ENCODE measurements around the gene YY1.

YY1 gene

GRCh38 chr14:100290607-100291304, 51.8 kb downstream of the YY1 start:
- DNase-seq (ENCODE audit: low read depth), result no peak
- TF ChIP-seq CTCF (IDR thresholded peaks at IDR 0.05; ENCODE audit: insufficient read depth, low read depth, low read length, missing control alignments), result no peak
- no peak overlapping the region for H3K4me3 ChIP-seq (ENCODE audit: low read depth, low read length)

- no peak overlapping the region for H3K4me3 ChIP-seq (ENCODE audit: low read depth, low read length)
- DNase-seq (ENCODE audit: low read depth), result no peak
- no peak for TF ChIP-seq CTCF (IDR thresholded peaks at IDR 0.05; ENCODE audit: insufficient read depth, low read depth, low read length, missing control alignments)
Measured at GRCh38 chr14:100291305-100292075, 52.5 kb downstream of the YY1 start.

- TF ChIP-seq CTCF (IDR thresholded peaks at IDR 0.05; ENCODE audit: insufficient read depth, low read depth, low read length, missing control alignments), result no peak
- DNase-seq (ENCODE audit: low read depth), result no peak
- H3K4me3 ChIP-seq (ENCODE audit: low read depth, low read length), result no peak overlapping the region
Measured at GRCh38 chr14:100292301-100292775, 53.4 kb downstream of the YY1 start.

- no peak for DNase-seq (ENCODE audit: low read depth)
- no peak for TF ChIP-seq CTCF (IDR thresholded peaks at IDR 0.05; ENCODE audit: insufficient read depth, low read depth, low read length, missing control alignments)
- no peak overlapping the region for H3K4me3 ChIP-seq (ENCODE audit: low read depth, low read length)
Measured at GRCh38 chr14:100292776-100293461, 54.0 kb downstream of the YY1 start.

- DNase-seq (ENCODE audit: low read depth), result no peak
- no peak for TF ChIP-seq CTCF (IDR thresholded peaks at IDR 0.05; ENCODE audit: insufficient read depth, low read depth, low read length, missing control alignments)
Measured at GRCh38 chr14:100293497-100294212, 54.7 kb downstream of the YY1 start.

DNA sequence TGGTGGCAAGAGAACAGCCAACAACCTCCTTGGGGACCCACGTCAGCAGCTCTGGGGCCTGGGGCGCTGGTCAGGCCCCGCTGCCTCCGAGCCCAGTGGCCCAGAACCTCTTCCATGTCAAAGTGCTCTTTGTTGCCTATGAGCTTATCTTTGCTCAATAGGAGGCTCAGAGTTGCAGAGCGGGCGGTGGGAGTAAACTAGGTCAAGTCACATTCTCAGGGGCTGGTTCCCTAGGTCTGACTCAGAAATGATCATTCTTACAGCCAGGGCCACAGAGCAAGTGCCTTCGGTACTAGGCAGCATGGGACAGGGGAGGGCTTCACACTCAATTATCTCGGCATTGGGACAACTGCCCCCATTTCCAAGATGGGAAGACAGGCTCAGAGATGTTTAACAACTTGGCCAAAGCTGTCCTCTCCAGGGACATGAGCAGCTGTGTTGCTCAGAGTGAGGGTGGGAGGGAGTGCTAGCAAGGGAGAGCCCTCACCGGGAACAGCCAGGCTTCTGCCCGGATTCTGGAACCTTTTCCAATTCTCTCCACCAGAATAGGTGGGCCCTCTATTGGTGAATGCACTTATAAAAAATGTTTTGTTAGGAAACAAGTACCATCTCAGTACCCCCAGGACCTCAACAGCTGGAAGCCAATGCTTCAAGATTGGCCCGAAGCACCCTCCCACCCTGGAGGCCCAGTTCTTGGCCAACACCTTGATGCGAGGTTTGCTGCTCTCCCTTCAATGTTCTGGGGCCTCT, 55.4 kb downstream of the YY1 start:
- no peak for DNase-seq (ENCODE audit: low read depth)
- TF ChIP-seq CTCF (IDR thresholded peaks at IDR 0.05; ENCODE audit: insufficient read depth, low read depth, low read length, missing control alignments), result no peak
- no peak overlapping the region for H3K4me3 ChIP-seq (ENCODE audit: low read depth, low read length)

More at GRCh38 chr14:100293497-100294212, 54.7 kb downstream of the YY1 start:
- no peak overlapping the region for H3K4me3 ChIP-seq (ENCODE audit: low read depth, low read length)

Data from GM12865 (cell line).